GM18507 (cell line): ENCODE data around the gene HDGFL2.
A peak's percentile ranks its signal among the peaks of the same experiment; 100 is the strongest.

Experiments
- DNase-seq: peaks from one replicate; pipeline ENCODE4 v3.0.0; 2011; ENCODE audit warnings: low read depth; ENCODE audit not compliant: insufficient read length; ENCODE audit errors: extremely low spot score
- FAIRE-seq: peaks from 2 replicates; lab custom pipeline; 2011; peaks lifted over from hg19 to GRCh38; lab: Jason Lieb, UNC

The HDGFL2 gene

DNA sequence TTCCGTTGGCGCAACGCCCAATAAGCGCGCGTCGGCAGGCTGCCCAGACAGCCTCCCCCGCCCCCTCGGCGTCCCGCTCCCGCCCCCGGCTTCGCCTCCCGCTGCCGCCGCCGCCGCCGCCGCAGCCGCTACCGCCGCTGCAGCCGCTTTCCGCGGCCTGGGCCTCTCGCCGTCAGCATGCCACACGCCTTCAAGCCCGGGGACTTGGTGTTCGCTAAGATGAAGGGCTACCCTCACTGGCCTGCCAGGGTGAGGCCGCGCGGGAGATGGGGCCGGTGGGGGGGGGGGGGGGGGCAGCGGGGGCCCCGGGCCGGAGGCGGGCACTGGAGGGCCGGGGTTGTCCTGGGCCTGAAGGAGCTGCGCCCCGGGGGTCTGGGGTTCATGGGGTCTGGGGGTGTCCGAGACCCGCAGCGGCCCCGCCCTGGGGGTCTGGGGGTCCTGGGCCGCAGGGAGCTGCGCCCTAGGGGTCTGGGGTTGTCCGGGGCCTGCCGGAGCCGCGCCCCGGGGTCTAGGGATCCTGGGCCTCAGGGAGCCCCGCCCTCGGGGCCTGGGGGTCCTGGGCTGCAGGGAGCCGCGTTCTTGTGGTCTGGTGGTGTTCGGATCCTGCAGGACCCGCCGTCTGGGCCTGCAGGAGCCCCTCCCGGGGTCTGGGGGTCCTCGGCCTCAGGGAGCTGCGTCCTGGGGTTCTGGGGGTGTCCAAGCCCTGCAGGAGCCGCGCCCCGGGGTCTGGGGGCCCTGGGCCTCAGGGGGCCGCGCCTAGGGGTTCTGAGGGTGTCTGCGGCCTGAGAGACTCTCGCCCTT is at the start of gene HDGFL2:
HDGFL2 (plus strand) TSS at position 124 of the 801 bp plus-strand sequence; CDS start at position 178, 54 bp downstream.
- FAIRE-seq (no peak), DNase-seq (no peak)

- FAIRE-seq (peak; percentile 67), DNase-seq (no peak)
Observed at GRCh38 chr19:4423416-4424126, 48.5 kb upstream of the HDGFL2 start.

- DNase-seq (no peak), FAIRE-seq (no peak)
Observed at GRCh38 chr19:4425537-4425936, 46.6 kb upstream of the HDGFL2 start.

DNA sequence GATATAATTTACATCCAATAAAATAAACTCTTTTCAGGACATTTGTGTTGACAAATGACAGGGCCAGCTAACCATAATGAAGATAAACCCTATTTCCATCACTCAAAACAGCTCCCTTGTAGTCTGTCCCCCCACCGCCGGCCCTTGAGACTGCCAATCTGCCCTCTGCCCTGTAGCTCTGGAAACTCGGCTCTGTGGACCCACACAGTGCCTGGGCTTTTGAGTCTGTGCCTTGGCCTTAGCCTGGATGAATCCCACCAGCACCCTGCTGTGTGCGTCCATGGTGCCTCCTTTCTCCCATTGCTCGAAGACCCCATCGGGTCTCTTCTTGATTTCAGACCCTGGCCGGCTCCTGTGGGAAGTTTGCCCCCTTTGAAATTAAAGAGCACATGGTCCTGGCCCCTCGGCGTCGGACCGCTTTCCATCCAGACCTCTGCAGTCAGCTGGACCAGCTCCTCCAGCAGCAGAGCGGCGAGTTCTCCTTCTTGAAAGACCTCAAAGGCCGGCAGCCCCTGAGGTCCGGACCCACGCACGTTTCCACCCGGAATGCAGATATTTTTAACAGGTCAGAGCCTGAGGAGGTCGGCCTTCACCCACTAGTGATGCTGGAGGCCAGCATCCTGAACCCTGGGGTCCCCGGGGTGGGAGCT is 43.6 kb upstream of the HDGFL2 start:
- no peak for DNase-seq
- FAIRE-seq = no peak

- FAIRE-seq (no peak), DNase-seq (no peak)
Observed at GRCh38 chr19:4429256-4429655, 42.8 kb upstream of the HDGFL2 start.

- FAIRE-seq (no peak), DNase-seq (no peak)
Observed at GRCh38 chr19:4429771-4430171, 42.3 kb upstream of the HDGFL2 start.

- FAIRE-seq (peak; percentile 29), DNase-seq (no peak)
Observed at GRCh38 chr19:4430760-4431159, 41.3 kb upstream of the HDGFL2 start.

DNA sequence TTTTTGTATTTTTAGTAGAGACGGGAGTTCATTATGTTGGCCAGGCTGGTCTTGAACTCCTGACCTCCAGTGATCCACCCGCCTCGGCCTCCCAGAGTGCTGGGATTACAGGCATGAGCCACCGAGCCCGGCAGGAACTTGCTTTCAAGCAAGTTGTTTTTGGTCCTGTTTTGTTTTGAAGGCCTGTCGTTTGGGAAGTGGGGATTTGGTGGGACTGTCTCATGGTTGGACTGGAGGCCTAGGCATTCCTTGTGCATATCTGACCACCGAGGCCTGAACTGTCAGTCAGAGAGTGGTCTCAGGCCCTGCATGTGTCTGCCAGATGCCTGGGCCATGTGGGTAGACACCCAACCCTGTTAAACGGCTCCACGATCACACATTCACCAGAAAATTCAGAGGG is 40.8 kb upstream of the HDGFL2 start:
- no peak for DNase-seq
- no peak for FAIRE-seq

GRCh38 chr19:4431808-4432674 is 40.1 kb upstream of the HDGFL2 start:
- peak; percentile 42 for DNase-seq

DNA sequence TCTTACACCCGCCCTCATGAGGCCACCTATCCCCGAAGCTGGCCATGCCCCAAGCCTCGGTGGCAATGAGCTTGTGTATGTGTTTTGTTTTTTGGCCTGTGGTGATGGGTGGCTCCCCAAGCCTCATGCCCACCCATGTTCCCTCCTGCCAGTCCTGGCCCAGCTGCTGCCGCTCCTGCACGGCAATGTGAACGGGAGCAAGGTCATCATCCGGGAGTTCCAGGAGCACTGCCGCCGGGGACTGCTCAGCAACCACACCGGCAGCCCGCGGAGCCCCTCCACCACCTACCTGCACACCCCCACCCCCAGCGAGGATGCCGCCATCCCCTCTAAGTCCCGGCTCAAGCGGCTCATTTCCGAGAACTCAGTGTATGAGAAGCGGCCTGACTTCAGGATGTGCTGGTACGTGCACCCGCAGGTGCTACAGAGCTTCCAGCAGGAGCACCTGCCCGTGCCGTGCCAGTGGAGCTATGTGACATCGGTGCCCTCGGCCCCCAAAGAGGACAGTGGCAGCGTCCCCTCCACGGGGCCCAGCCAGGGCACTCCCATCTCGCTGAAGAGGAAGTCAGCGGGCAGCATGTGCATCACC is 39.1 kb upstream of the HDGFL2 start:
- FAIRE-seq (no peak), DNase-seq (no peak)

More at GRCh38 chr19:4431808-4432674, 40.1 kb upstream of the HDGFL2 start:
- FAIRE-seq = peak; percentile 83

GRCh38 chr19:4434391-4434790 is 37.7 kb upstream of the HDGFL2 start:
- FAIRE-seq (no peak), DNase-seq (no peak)

DNA sequence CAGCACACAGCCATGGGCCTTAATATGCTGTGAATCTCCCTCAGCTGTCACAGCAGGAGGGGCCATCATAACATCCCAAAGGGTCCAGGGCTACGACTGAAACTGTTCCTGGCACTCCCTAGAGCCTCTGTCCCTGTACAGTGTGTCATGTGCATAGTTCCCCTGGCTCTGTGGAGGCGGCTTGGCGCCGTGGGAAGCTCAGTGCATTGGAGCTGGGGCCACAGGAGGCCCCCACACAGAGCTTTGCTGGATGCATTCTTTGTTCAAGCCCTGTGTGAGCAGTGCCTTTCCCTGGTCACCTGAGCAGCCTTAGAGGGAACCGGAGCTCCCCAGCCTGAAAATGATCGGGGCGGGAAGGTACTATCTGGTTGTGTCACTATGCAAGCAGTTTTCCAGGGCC is 35.9 kb upstream of the HDGFL2 start:
- FAIRE-seq (no peak), DNase-seq (no peak)

DNA sequence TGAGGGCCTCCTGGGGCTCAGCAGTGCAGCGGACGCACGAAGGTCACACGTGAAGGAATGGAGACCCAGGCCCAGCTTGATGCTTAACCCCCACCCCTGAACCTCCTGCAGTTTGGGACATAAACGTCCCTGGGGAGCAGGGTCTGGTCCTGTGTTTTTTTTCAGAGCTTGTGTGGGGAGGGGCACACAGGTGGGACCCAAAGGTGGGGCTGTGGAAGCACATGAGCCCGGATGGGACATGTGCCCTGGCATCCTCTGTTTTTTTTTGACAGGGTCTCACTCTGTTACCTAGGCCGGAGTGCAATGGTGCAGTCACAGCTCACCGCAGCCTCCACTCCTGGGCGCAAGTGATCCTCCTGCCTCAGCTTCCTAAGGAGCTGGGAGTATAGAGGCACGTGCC is 35.0 kb upstream of the HDGFL2 start:
- FAIRE-seq = no peak
- no peak for DNase-seq

- no peak for FAIRE-seq
Observed at GRCh38 chr19:4439243-4439642, 32.9 kb upstream of the HDGFL2 start.

GRCh38 chr19:4441994-4442818 is 29.9 kb upstream of the HDGFL2 start:
- DNase-seq (no peak), FAIRE-seq (no peak)

More at GRCh38 chr19:4439243-4439642, 32.9 kb upstream of the HDGFL2 start:
- no peak for DNase-seq

- no peak for FAIRE-seq
- no peak for DNase-seq
Observed at GRCh38 chr19:4442819-4443146, 29.3 kb upstream of the HDGFL2 start.

GRCh38 chr19:4443188-4443587 is 28.9 kb upstream of the HDGFL2 start:
- DNase-seq (no peak), FAIRE-seq (no peak)

- FAIRE-seq = no peak
Observed at GRCh38 chr19:4443966-4444764, 27.9 kb upstream of the HDGFL2 start.

More at GRCh38 chr19:4443966-4444764, 27.9 kb upstream of the HDGFL2 start:
- no peak for DNase-seq
